Measurements from ENCODE around the gene APEX2.

GRCh38 chrX:55028611-55029010 is 28.4 kb downstream of the APEX2 start:
- TF ChIP-seq, protein P1, sequence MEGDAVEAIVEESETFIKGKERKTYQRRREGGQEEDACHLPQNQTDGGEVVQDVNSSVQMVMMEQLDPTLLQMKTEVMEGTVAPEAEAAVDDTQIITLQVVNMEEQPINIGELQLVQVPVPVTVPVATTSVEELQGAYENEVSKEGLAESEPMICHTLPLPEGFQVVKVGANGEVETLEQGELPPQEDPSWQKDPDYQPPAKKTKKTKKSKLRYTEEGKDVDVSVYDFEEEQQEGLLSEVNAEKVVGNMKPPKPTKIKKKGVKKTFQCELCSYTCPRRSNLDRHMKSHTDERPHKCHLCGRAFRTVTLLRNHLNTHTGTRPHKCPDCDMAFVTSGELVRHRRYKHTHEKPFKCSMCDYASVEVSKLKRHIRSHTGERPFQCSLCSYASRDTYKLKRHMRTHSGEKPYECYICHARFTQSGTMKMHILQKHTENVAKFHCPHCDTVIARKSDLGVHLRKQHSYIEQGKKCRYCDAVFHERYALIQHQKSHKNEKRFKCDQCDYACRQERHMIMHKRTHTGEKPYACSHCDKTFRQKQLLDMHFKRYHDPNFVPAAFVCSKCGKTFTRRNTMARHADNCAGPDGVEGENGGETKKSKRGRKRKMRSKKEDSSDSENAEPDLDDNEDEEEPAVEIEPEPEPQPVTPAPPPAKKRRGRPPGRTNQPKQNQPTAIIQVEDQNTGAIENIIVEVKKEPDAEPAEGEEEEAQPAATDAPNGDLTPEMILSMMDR (IDR thresholded peaks at IDR 0.05; ENCODE audit: low read length): no peak
- no peak for TF ChIP-seq EZH2 (IDR thresholded peaks at IDR 0.05; ENCODE audit: borderline replicate concordance, low read length)

All from OCI-LY1 (cell line).